Measurements from ENCODE around the gene CLEC12A. TPM values are rescaled to one million over a fixed set of nuclear protein-coding genes. Genes with fewer than 3 reads are reported as not detected.

CLEC12A gene
- total RNA-seq, 1 donor from 2014 or later = not detected

Other genes starting within 250 kb of the CLEC12A start
- gene CLECL1, start 238.3 kb upstream of the CLEC12A start, total RNA-seq = not detected in 2 replicates
- gene CD69, start 210.5 kb upstream of the CLEC12A start, total RNA-seq = 0.18 TPM in 1 of 2 replicates, not detected in the other
- not detected in 2 replicates for gene KLRF1, start 143.9 kb upstream of the CLEC12A start, total RNA-seq
- not detected in 2 replicates for gene CLEC2B, start 102.1 kb upstream of the CLEC12A start, total RNA-seq
- gene KLRF2, start 89.9 kb upstream of the CLEC12A start, total RNA-seq = not detected in 2 replicates
- gene CLEC2A, start 39.0 kb upstream of the CLEC12A start, total RNA-seq = 0.84 and 2.0 TPM in 2 replicates
- not detected in 2 replicates for gene CLEC1B, start 27.7 kb downstream of the CLEC12A start, total RNA-seq
- gene CLEC12B, start 39.2 kb downstream of the CLEC12A start, total RNA-seq = 0.14 TPM in 1 of 2 replicates, not detected in the other
- not detected in 2 replicates for gene CLEC9A, start 59.3 kb downstream of the CLEC12A start, total RNA-seq
- not detected in 2 replicates for gene CLEC1A, start 127.6 kb downstream of the CLEC12A start, total RNA-seq
- gene CLEC7A, start 158.8 kb downstream of the CLEC12A start, total RNA-seq = 1.1 and 1.4 TPM in 2 replicates
- 0.96 and 0.98 TPM in 2 replicates for gene OLR1, start 200.7 kb downstream of the CLEC12A start, total RNA-seq
- 0.45 TPM in 1 of 2 replicates, not detected in the other for gene TMEM52B, start 207.6 kb downstream of the CLEC12A start, total RNA-seq
- gene GABARAPL1, start 241.5 kb downstream of the CLEC12A start, total RNA-seq = 108 and 119 TPM in 2 replicates